Measurements from ENCODE around the gene TLR5. TPM values are rescaled to one million over a fixed set of nuclear protein-coding genes. Genes with fewer than 3 reads are reported as not detected.

TLR5 gene
- total RNA-seq, 3 donors from 2014 or later (not counting 1 experiment from before 2014, with no cell fraction given): 0.24 to 0.41 (median 0.33) TPM

GRCh38 chr1:223123011-223123610 lies 19.9 kb downstream of the TLR5 start:
- DNase-seq: no peak
- Histone ChIP-seq H3K9me3 (ENCODE audit: control insufficient read depth, insufficient read depth, low read length) (no peaks in the 10 kb centered on the region), H3K27me3 (ENCODE audit: control insufficient read depth, insufficient read depth, low read length) (no peaks in the 10 kb centered on the region), H3K4me1 (ENCODE audit: control insufficient read depth, insufficient read depth, low read length) (peaks cover 5% of the 10 kb centered on the region), H3K36me3 (ENCODE audit: control insufficient read depth, insufficient read depth, low read length) (no peaks in the 10 kb centered on the region), H3K4me3 (ENCODE audit: low read length) (no peak overlapping the region), H3K27ac (ENCODE audit: low read length) (no peak overlapping the region)
- Mint-ChIP-seq H3K27ac (no peak overlapping the region), H3K27me3 (ENCODE audit: low read depth in 2 of 2) (peaks cover 11 to 12% of the 10 kb centered on the region in 2 donors), H3K4me1 (peaks cover 8% of the 10 kb centered on the region in 2 donors), H3K36me3 (no peaks in the 10 kb centered on the region), H3K4me3 (no peak overlapping the region), H3K9me3 (no peaks in the 10 kb centered on the region)
- ATAC-seq: no peak
- no peak for TF ChIP-seq CTCF (IDR thresholded peaks at IDR 0.05)
- intact Hi-C loops (cut with micrococcal nuclease): loop anchor here (1.0 kb wide), 2 partner anchors 331 to 658 kb away; no protein-coding TSS in a partner anchor
- WGBS (ENCODE audit: insufficient coverage): 81% methylated on average over 6 of the region's 6 CpGs

- H3K4me3 ChIP-seq (ENCODE audit: low read length): no peak overlapping the region
- DNase-seq (no peak), ATAC-seq (no peak)
- H3K4me1 Mint-ChIP-seq: peaks cover 3 to 4% of the 10 kb centered on the region in 2 donors
- no peak overlapping the region for H3K4me3 Mint-ChIP-seq
- TF ChIP-seq CTCF (IDR thresholded peaks at IDR 0.05): no peak
- peaks cover 7 to 15% of the 10 kb centered on the region in 2 donors for H3K27me3 Mint-ChIP-seq (ENCODE audit: low read depth in 2 of 2)
- peaks cover 1% of the 10 kb centered on the region for H3K4me1 ChIP-seq (ENCODE audit: control insufficient read depth, insufficient read depth, low read length)
- H3K27me3 ChIP-seq (ENCODE audit: control insufficient read depth, insufficient read depth, low read length): no peaks in the 10 kb centered on the region
- no peaks in the 10 kb centered on the region for H3K9me3 ChIP-seq (ENCODE audit: control insufficient read depth, insufficient read depth, low read length)
- no peaks in the 10 kb centered on the region for H3K36me3 Mint-ChIP-seq
- H3K36me3 ChIP-seq (ENCODE audit: control insufficient read depth, insufficient read depth, low read length): no peaks in the 10 kb centered on the region
- 100% methylated on average over 1 of the region's 1 CpG for WGBS (ENCODE audit: insufficient coverage)
- intact Hi-C loops (cut with micrococcal nuclease): no loop called here
- H3K27ac ChIP-seq (ENCODE audit: low read length): no peak overlapping the region
- no peaks in the 10 kb centered on the region for H3K9me3 Mint-ChIP-seq
- no peak overlapping the region for H3K27ac Mint-ChIP-seq
Measured at GRCh38 chr1:223118418-223118817, 24.6 kb downstream of the TLR5 start.

GRCh38 chr1:223116950-223117349 lies 26.1 kb downstream of the TLR5 start:
- Mint-ChIP-seq H3K27ac (no peak overlapping the region), H3K36me3 (no peaks in the 10 kb centered on the region), H3K27me3 (ENCODE audit: low read depth in 2 of 2) (peaks cover 0 to 14% of the 10 kb centered on the region in 2 donors), H3K4me1 (no peaks in the 10 kb centered on the region), H3K9me3 (no peaks in the 10 kb centered on the region), H3K4me3 (no peak overlapping the region)
- no peak for DNase-seq
- H3K4me3 ChIP-seq (ENCODE audit: low read length): no peak overlapping the region
- intact Hi-C loops (cut with micrococcal nuclease): no loop called here
- H3K36me3 ChIP-seq (ENCODE audit: control insufficient read depth, insufficient read depth, low read length): no peaks in the 10 kb centered on the region
- H3K4me1 ChIP-seq (ENCODE audit: control insufficient read depth, insufficient read depth, low read length): no peaks in the 10 kb centered on the region
- no peaks in the 10 kb centered on the region for H3K27me3 ChIP-seq (ENCODE audit: control insufficient read depth, insufficient read depth, low read length)
- TF ChIP-seq CTCF (IDR thresholded peaks at IDR 0.05): no peak
- no peak for ATAC-seq
- 95% methylated on average over 29 of the region's 29 CpGs for WGBS (ENCODE audit: insufficient coverage)
- no peak overlapping the region for H3K27ac ChIP-seq (ENCODE audit: low read length)
- no peaks in the 10 kb centered on the region for H3K9me3 ChIP-seq (ENCODE audit: control insufficient read depth, insufficient read depth, low read length)

GRCh38 chr1:223114871-223115270 lies 28.2 kb downstream of the TLR5 start:
- no peaks in the 10 kb centered on the region for H3K4me1 ChIP-seq (ENCODE audit: control insufficient read depth, insufficient read depth, low read length)
- Mint-ChIP-seq H3K27me3 (ENCODE audit: low read depth in 2 of 2) (peaks cover 0 to 35% of the 10 kb centered on the region in 2 donors), H3K27ac (no peak overlapping the region), H3K9me3 (no peaks in the 10 kb centered on the region), H3K4me1 (no peaks in the 10 kb centered on the region), H3K36me3 (no peaks in the 10 kb centered on the region), H3K4me3 (no peak overlapping the region)
- ATAC-seq: no peak
- H3K9me3 ChIP-seq (ENCODE audit: control insufficient read depth, insufficient read depth, low read length): no peaks in the 10 kb centered on the region
- intact Hi-C loops (cut with micrococcal nuclease): no loop called here
- no peaks in the 10 kb centered on the region for H3K36me3 ChIP-seq (ENCODE audit: control insufficient read depth, insufficient read depth, low read length)
- WGBS (ENCODE audit: insufficient coverage): 98% methylated on average over 2 of the region's 2 CpGs
- no peak for DNase-seq
- no peak overlapping the region for H3K4me3 ChIP-seq (ENCODE audit: low read length)
- no peak for TF ChIP-seq CTCF (IDR thresholded peaks at IDR 0.05)
- no peaks in the 10 kb centered on the region for H3K27me3 ChIP-seq (ENCODE audit: control insufficient read depth, insufficient read depth, low read length)
- no peak overlapping the region for H3K27ac ChIP-seq (ENCODE audit: low read length)

All from natural killer cell (primary cell).